AG04450 (cell line): ENCODE results near the gene VAV3. TPM values are rescaled to one million over a fixed set of nuclear protein-coding genes. Genes with fewer than 3 reads are reported as not detected.
"Not testable (repeated sequence)": the region's sequence is repeated elsewhere in the genome, so short reads cannot be mapped to it uniquely, and the experiment has no call there.

Experiments used
- CTCF ChIA-PET: fragments of 300-600, 350-600 bp; formaldehyde crosslinking; extraction: SDS; loops from one replicate; lab custom pipeline; 2022; ENCODE audit warnings: antibody characterized with exemption, inconsistent platforms; lab: Charles Lee
- POLR2A ChIA-PET: fragments of 350-600 bp; formaldehyde crosslinking; extraction: SDS; loops from one replicate; lab custom pipeline; 2021; ENCODE audit warnings: antibody characterized with exemption, inconsistent platforms; lab: Yijun Ruan, JAX
- DNase-seq: peaks from one replicate; pipeline ENCODE4 v3.0.0-alpha.2; 2011; ENCODE audit warnings: low read depth, low spot score
- H3K27ac ChIP-seq: one replicate; pipeline ENCODE4 v1.5.1; 2012; ENCODE audit warnings: low read depth, low read length, control low read depth
- H3K27me3 ChIP-seq: one replicate; pipeline ENCODE4 v1.6.0; 2012; ENCODE audit warnings: low read length; ENCODE audit not compliant: control insufficient read depth, insufficient read depth
- H3K4me3 ChIP-seq: 2 replicates; pipeline ENCODE4 v1.5.1; 2011; ENCODE audit warnings: mild to moderate bottlenecking, low read depth, low read length, control low read depth
- H3K9me3 ChIP-seq: 2 replicates; pipeline ENCODE4 v1.5.1; 2012; ENCODE audit warnings: low read length; ENCODE audit not compliant: control insufficient read depth, insufficient read depth
- polyA plus RNA-seq: library from polyadenylated mRNA; depleted of rRNA; stranded (reverse); fragments of >200 nt; gene quantifications from 2 replicates; pipeline ENCODE4 v1.2.3, GENCODE V29; 2011
- TF ChIP-seq, protein P1 (sequence below): IDR thresholded peaks from 2 replicates; pipeline ENCODE4 v1.5.1; 2011; ENCODE audit warnings: low read depth, low read length, control low read depth, inconsistent platforms

Gene VAV3
- polyA plus RNA-seq, 1 experiment, result 0.02 TPM

- POLR2A ChIA-PET, result no interaction called here
- no peaks in the 10 kb centered on the region for H3K27me3 ChIP-seq
- no peak for DNase-seq
- H3K4me3 ChIP-seq, result no peak overlapping the region
- TF ChIP-seq, protein P1, sequence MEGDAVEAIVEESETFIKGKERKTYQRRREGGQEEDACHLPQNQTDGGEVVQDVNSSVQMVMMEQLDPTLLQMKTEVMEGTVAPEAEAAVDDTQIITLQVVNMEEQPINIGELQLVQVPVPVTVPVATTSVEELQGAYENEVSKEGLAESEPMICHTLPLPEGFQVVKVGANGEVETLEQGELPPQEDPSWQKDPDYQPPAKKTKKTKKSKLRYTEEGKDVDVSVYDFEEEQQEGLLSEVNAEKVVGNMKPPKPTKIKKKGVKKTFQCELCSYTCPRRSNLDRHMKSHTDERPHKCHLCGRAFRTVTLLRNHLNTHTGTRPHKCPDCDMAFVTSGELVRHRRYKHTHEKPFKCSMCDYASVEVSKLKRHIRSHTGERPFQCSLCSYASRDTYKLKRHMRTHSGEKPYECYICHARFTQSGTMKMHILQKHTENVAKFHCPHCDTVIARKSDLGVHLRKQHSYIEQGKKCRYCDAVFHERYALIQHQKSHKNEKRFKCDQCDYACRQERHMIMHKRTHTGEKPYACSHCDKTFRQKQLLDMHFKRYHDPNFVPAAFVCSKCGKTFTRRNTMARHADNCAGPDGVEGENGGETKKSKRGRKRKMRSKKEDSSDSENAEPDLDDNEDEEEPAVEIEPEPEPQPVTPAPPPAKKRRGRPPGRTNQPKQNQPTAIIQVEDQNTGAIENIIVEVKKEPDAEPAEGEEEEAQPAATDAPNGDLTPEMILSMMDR, result no peak
- H3K27ac ChIP-seq, result no peak overlapping the region
- no peaks in the 10 kb centered on the region for H3K9me3 ChIP-seq
- CTCF ChIA-PET, result interaction anchor here (3.1 kb wide), 1 partner anchor 10 kb away, joined by 17 read pairs; no protein-coding TSS in a partner anchor
Measured at GRCh38 chr1:107739201-107739600, 225.8 kb downstream of the VAV3 start.

GRCh38 chr1:107733401-107733800 lies 231.6 kb downstream of the VAV3 start:
- H3K27me3 ChIP-seq, H3K9me3 ChIP-seq, POLR2A ChIA-PET, H3K4me3 ChIP-seq, H3K27ac ChIP-seq, DNase-seq, CTCF ChIA-PET: not testable (repeated sequence)

- TF ChIP-seq, protein P1, result no peak
- Histone ChIP-seq H3K4me3 (no peak overlapping the region), H3K27ac (no peak overlapping the region), H3K9me3 (no peaks in the 10 kb centered on the region), H3K27me3 (no peaks in the 10 kb centered on the region)
- no peak for DNase-seq
- ChIA-PET CTCF (no interaction called here), POLR2A (no interaction called here)
Measured at GRCh38 chr1:107727866-107728265, 237.1 kb downstream of the VAV3 start.

DNA sequence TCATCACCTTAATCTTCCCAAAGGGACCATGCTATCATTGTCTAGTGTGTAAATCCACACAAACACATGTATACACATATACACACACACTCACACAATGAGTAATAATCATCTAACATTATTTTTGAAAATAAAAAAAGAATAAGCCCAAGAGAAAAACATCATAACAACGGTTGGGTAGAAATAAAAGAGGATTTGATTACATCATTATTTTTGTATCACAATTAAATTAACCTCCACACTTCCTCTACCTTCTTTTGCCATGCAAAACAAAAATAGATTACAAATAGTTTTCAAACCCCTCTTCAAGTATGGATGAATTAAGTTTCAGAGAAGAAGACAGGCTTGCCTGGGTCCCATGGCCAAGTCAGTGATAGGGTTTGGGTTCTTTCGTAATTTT lies 238.1 kb downstream of the VAV3 start:
- TF ChIP-seq, protein P1, result no peak
- H3K27me3 ChIP-seq, result no peaks in the 10 kb centered on the region
- H3K4me3 ChIP-seq, result no peak overlapping the region
- ChIA-PET POLR2A (no interaction called here), CTCF (no interaction called here)
- H3K9me3 ChIP-seq, result no peaks in the 10 kb centered on the region
- no peak overlapping the region for H3K27ac ChIP-seq
- no peak for DNase-seq

- Histone ChIP-seq H3K4me3 (no peak overlapping the region), H3K27me3 (no peaks in the 10 kb centered on the region), H3K9me3 (no peaks in the 10 kb centered on the region), H3K27ac (no peak overlapping the region)
- ChIA-PET POLR2A (no interaction called here), CTCF (no interaction called here)
- no peak for DNase-seq
- TF ChIP-seq, protein P1, result no peak
Measured at GRCh38 chr1:107724648-107725047, 240.3 kb downstream of the VAV3 start.

- H3K9me3 ChIP-seq, H3K27ac ChIP-seq, POLR2A ChIA-PET, H3K27me3 ChIP-seq, H3K4me3 ChIP-seq, CTCF ChIA-PET, DNase-seq: not testable (repeated sequence)
Measured at GRCh38 chr1:107720210-107720609, 244.8 kb downstream of the VAV3 start.
